Left ventricle myocardium superior (tissue), 1 donor: ENCODE data around the gene SARDH. TPM values are rescaled to one million over a fixed set of nuclear protein-coding genes. Genes with fewer than 3 reads are reported as not detected.

Experiments
- ATAC-seq: fragments of 200-7000 bp; cut with Tn5 transposase; one replicate; pipeline ENCODE4 v1.9.1; 2020; ENCODE audit warnings: mild to moderate bottlenecking, moderate library complexity
- DNase-seq: peaks from one replicate; pipeline ENCODE4 v3.0.0-alpha.2; 2020
- intact Hi-C: fragments of 100-400 bp; cut with micrococcal nuclease; formaldehyde crosslinking; loops from one replicate; pipeline ENCODE4 v1.11.0; 2022
- total RNA-seq: library from RNA; stranded (reverse); fragmentation: NEBNext Ultra II Directional; extraction: Animal tissue kit (Norgen Biotek cat#: 25700); gene quantifications from one replicate; pipeline ENCODE4 v1.2.1, GENCODE V29; 2021
- donor health status: DM: no; HTN: yes; CAD: no; lungs with severe emphysema.

The SARDH gene
- total RNA-seq, 1 donor from 2014 or later: 0.64 TPM

- DNase-seq (peak; percentile 77), ATAC-seq (peak; percentile 91)
- intact Hi-C loops: loop anchor here (5.0 to 10.0 kb wide), 2 partner anchors 194 to 322 kb away; partner anchors contain the start of gene ADAMTSL2
Observed at GRCh38 chr9:133726401-133727276, 11.5 kb downstream of the SARDH start.

- DNase-seq: no peak
- intact Hi-C loops: loop anchor here (5.0 to 10.0 kb wide), 2 partner anchors 194 to 321 kb away; partner anchors contain the start of gene ADAMTSL2
- ATAC-seq: no peak
Observed at GRCh38 chr9:133725886-133726285, 12.3 kb downstream of the SARDH start.

GRCh38 chr9:133718563-133719315 is 19.4 kb downstream of the SARDH start:
- intact Hi-C loops: no loop called here
- ATAC-seq (no peak), DNase-seq (peak; percentile 23)

- intact Hi-C loops: no loop called here
- ATAC-seq (no peak), DNase-seq (peak; percentile 26)
Observed at GRCh38 chr9:133717113-133718031, 20.8 kb downstream of the SARDH start.

GRCh38 chr9:133716564-133717112 is 21.5 kb downstream of the SARDH start:
- intact Hi-C loops: no loop called here
- peak; percentile 78 for DNase-seq
- peak; percentile 65 for ATAC-seq

GRCh38 chr9:133715866-133716563 is 22.1 kb downstream of the SARDH start:
- intact Hi-C loops: no loop called here
- DNase-seq (peak; percentile 58), ATAC-seq (peak; percentile 22)

GRCh38 chr9:133715295-133715865 is 22.8 kb downstream of the SARDH start:
- intact Hi-C loops: no loop called here
- DNase-seq (peak; percentile 79), ATAC-seq (peak; percentile 62)

- ATAC-seq (peak; percentile 77), DNase-seq (peak; percentile 84)
- intact Hi-C loops: no loop called here
Observed at GRCh38 chr9:133714606-133715294, 23.4 kb downstream of the SARDH start.

- ATAC-seq (no peak), DNase-seq (peak; percentile 31)
- intact Hi-C loops: no loop called here
Observed at GRCh38 chr9:133713960-133714495, 24.1 kb downstream of the SARDH start.

GRCh38 chr9:133713150-133713959 is 24.8 kb downstream of the SARDH start:
- DNase-seq (peak; percentile 30), ATAC-seq (no peak)
- intact Hi-C loops: no loop called here

GRCh38 chr9:133712221-133713100 is 25.7 kb downstream of the SARDH start:
- ATAC-seq (no peak), DNase-seq (peak; percentile 29)
- intact Hi-C loops: no loop called here

GRCh38 chr9:133711428-133712220 is 26.5 kb downstream of the SARDH start:
- DNase-seq: peak; percentile 36
- intact Hi-C loops: no loop called here
- ATAC-seq: no peak

GRCh38 chr9:133710661-133711427 is 27.3 kb downstream of the SARDH start:
- DNase-seq (peak; percentile 20), ATAC-seq (no peak)
- intact Hi-C loops: no loop called here
